ENCODE results near the gene ZFYVE19. TPM values are rescaled to one million over a fixed set of nuclear protein-coding genes. Genes with fewer than 3 reads are reported as not detected.

Gene ZFYVE19, protein sequence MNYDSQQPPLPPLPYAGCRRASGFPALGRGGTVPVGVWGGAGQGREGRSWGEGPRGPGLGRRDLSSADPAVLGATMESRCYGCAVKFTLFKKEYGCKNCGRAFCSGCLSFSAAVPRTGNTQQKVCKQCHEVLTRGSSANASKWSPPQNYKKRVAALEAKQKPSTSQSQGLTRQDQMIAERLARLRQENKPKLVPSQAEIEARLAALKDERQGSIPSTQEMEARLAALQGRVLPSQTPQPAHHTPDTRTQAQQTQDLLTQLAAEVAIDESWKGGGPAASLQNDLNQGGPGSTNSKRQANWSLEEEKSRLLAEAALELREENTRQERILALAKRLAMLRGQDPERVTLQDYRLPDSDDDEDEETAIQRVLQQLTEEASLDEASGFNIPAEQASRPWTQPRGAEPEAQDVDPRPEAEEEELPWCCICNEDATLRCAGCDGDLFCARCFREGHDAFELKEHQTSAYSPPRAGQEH
- 29.4 and 32.2 TPM in 2 replicates for total RNA-seq (2014; rRNA removed; shearing (Covaris generic))

- DNase-seq (ENCODE audit: low spot score): peak; percentile 97
Observed at GRCh38 chr15:40807028-40807887, at the start of gene ZFYVE19, which contains the start of gene DNAJC17. ZFYVE19 (plus strand) TSS chr15:40807089; CDS start chr15:40807590, 501 bp downstream. DNAJC17 (minus strand) TSS chr15:40807473; CDS start chr15:40807446, 27 bp downstream.

GRCh38 chr15:40759961-40760360, 46.9 kb upstream of the ZFYVE19 start:
- DNase-seq (ENCODE audit: low spot score): no peak

GRCh38 chr15:40762919-40763800, 43.7 kb upstream of the ZFYVE19 start:
- no peak for DNase-seq (ENCODE audit: low spot score)

- DNase-seq (ENCODE audit: low spot score): peak; percentile 74
Observed at GRCh38 chr15:40763801-40764628, 42.9 kb upstream of the ZFYVE19 start, which contains the start of gene GCHFR. GCHFR (plus strand) TSS chr15:40764068; CDS start chr15:40764181, 113 bp downstream.

DNA sequence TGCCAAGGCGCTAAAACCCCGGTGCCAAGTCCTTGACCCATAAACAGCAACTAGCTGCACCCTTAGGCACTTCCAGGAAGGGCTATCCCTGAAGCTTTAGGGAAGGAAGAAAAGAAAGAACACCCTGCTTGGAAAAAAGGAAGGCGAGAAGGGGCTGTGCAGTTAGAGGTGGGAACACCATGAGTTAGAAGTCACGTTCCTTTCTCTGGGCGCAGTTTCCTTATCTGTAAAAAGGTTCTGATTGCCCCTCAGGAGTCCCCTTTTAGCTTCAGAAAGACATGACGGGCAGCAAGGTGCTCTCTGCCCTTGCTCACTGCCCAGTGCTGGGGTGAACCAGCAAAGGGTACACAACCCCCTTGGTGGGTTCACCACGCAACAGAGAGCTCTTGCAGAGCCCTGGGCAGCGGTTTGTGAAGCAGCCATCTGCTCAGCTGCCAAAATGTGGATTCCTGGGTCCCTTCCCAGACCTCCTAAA, 42.2 kb upstream of the ZFYVE19 start:
- DNase-seq (ENCODE audit: low spot score): no peak

- no peak for DNase-seq (ENCODE audit: low spot score)
Observed at GRCh38 chr15:40766194-40766815, 40.6 kb upstream of the ZFYVE19 start.

DNA sequence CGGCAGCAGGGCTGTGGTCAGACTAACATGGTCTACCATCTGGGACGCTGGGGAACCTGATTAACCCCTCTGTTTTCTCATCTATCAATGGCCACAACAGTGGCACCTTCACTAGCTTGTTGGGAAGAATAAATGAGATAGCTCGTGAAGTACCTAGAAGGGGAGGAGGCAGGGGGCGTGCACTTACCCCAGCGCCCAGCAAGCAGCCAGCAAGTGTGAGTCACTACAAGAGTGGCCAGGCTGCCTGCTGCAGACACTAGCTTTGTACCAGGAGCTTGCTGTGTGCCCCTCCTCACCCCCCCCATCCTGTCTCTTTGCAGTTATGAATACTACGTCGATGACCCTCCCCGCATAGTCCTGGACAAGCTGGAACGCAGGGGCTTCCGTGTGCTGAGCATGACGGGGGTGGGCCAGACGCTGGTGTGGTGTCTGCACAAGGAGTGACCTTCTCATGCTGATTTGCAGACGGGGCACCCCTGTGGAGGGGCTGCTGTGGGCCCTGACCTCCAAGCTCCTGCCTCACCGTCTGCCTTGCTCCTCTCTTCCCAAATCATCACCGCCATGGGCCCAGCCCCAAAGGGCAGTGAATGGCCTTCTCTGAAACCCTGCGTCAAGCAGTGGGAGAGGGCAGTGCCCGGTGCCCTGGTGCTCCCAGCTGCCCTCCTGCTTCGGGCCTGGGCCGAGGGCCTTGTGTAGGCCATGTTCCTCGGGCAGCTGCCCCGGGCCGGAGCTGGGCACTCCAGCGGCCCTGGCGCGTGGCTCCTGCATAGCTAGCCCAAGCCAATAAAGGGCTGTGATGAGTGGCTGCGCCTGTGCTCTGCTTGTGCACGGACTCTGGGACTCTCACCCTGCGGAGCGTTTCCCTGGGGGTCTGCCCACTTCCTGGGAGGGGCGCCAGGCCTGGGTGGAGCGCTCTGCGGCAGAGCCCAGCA, 39.7 kb upstream of the ZFYVE19 start:
- DNase-seq (ENCODE audit: low spot score): peak; percentile 72

DNA sequence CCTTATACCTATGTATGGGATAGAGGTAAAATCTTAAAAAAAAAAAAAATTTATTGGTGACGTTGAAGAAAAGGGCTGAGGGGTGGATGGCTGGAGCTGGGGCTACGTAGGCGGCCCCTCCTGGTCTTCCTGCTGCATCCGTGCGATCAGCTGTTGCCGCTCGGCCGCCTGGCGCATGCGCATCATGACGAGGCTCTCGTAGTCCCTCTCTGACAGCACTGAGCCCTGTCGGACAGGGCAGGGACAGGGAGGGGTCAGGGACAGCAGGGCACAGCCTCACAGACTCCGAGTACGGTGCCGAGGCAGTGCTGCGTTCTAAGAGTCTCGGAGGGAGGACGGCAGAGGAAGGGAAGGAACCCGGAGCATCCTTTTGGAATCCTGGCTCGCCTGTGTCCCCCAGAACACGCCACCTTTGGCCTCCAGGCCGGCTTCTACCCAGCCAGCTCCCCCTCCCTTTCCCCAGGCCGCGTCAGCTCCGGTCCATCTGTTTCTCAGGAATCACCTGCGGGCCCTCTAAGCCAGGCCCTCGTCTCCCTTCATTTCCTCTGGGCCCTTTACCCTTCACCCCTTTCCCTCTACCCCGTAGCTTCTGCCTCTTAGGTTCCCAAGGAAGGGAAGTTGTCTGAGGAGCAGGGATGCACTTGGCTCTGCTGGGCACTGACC, 38.9 kb upstream of the ZFYVE19 start:
- no peak for DNase-seq (ENCODE audit: low spot score)

- peak; percentile 68 for DNase-seq (ENCODE audit: low spot score)
Observed at GRCh38 chr15:40768521-40769273, 38.2 kb upstream of the ZFYVE19 start.

GRCh38 chr15:40769274-40770146, 37.4 kb upstream of the ZFYVE19 start, which contains the start of gene C15orf62:
C15orf62 (plus strand) TSS chr15:40769980; CDS start chr15:40770496, 516 bp downstream.
- peak; percentile 80 for DNase-seq (ENCODE audit: low spot score)

- DNase-seq (ENCODE audit: low spot score): no peak
Observed at GRCh38 chr15:40770147-40770721, 36.7 kb upstream of the ZFYVE19 start.

DNA sequence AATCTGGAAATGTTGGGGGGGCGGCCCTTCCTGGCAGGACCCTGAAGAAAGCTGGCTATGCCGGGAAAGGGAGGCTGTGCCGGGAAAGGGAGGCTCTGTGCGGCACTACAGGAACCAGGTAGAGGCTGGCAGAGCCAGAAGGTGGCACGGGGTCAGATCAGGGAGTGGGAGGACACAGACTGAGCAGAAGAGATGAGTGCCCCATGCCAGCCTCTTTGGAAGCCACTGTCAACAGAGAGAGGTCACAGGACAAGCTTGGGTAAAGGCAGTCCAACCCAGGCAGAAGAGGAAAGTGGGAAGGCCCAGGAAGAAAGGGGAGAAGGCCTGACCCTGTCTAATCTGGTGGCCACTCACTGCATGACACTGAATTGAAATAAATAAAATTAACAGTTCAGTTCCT, 35.6 kb upstream of the ZFYVE19 start:
- no peak for DNase-seq (ENCODE audit: low spot score)

GRCh38 chr15:40772014-40772413, 34.9 kb upstream of the ZFYVE19 start:
- no peak for DNase-seq (ENCODE audit: low spot score)

DNA sequence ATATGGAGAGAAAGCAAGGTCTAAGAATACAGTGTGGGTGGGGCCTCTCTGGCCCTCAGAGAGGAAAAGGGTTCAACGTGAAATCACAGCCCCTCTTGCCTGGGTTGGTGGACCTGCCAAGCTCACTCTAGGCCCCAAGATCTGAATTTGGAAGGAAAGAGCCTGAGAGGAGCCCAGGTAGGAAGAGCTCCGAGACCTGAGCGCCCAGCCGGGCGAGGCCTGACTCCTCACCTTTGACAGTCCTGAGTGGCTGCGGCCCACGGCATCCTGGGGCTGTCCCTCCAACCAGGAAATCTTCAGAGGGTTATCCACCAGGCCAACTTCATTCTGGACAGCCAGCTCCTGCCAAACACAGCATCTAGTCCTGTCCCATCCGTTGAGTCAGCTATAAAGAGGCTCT, 33.4 kb upstream of the ZFYVE19 start:
- no peak for DNase-seq (ENCODE audit: low spot score)

DNA sequence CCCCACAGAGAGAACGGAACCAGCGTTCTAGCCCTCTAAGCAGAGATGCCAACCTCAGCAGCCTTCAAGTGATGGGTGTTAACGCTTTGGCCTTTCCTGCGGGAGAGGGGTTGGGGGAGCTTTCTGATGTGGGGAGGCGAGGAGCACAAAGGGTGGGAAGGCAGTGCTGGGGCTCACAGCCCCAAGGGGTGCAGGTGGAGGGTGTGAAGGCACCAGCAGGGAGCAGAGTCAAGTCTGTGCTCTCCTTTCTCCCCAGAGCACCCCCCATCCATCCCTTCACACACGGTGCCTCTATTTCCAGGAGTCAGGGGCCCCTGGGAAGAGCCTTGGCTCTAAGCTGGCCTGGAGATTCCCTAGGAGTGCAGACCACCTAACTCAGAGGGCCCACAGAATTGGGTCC, 33.0 kb upstream of the ZFYVE19 start:
- DNase-seq (ENCODE audit: low spot score): no peak

- no peak for DNase-seq (ENCODE audit: low spot score)
Observed at GRCh38 chr15:40775007-40775406, 31.9 kb upstream of the ZFYVE19 start.

Data from H4 (cell line).